GM21576 (cell line): ENCODE data around the gene SYNJ2.
"Not testable (repeated sequence)": the region's sequence is repeated elsewhere in the genome, so short reads cannot be mapped to it uniquely, and the experiment has no call there.

Experiments used
- ATAC-seq: cut with Tn5 transposase; IDR thresholded peaks from one replicate; pipeline ENCODE4 v1.9.1; 2021; ENCODE audit warnings: mild to moderate bottlenecking, moderate library complexity; ENCODE audit not compliant: unreplicated experiment

SYNJ2 gene

GRCh38 chr6:157981395-157982101 lies at the start of gene SYNJ2:
TSS of gene SYNJ2 (plus strand) at chr6:157981863. CDS start at chr6:157981962, 99 bp downstream.
- ATAC-seq, result peak; percentile 77

DNA sequence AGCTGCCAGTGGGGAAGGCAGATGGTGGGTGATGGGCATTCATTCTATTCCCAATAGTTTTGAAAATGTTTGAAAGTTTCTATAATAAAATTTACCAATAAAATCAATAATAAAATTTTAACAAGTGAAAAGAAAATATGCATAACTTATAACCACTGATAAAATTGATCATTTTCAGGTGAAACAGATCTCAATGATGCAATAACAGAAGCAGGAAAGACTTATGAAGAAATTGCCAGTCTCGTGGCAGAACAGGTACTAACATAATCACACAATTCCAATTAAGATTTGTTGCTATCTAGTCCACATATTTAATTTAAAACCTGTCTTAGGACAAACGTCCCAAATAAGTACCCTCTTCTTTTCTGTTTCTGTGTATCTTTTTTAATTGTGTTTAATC lies 45.9 kb upstream of the SYNJ2 start:
- no peak for ATAC-seq

- ATAC-seq, result no peak
Measured at GRCh38 chr6:157937318-157937717, 44.3 kb upstream of the SYNJ2 start.

DNA sequence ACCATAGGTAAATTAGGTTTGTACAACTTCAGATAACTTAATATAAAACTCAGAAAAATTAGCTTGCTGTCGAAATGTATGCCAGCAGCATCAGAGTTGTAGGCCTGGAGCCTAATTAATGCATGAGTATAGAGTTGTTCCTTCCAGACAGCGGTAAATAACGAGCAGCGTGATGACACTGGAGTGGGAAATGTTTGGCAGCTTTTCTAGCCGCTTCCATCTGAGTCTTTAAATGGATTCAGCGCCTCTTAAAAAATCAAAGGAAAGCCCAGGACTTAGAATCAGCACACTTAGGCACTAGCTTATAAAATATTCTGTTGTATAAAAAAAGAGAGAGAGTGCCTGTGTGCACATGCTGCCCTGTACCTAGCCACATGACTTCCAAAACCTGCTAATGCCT lies 43.7 kb upstream of the SYNJ2 start:
- ATAC-seq, result no peak

DNA sequence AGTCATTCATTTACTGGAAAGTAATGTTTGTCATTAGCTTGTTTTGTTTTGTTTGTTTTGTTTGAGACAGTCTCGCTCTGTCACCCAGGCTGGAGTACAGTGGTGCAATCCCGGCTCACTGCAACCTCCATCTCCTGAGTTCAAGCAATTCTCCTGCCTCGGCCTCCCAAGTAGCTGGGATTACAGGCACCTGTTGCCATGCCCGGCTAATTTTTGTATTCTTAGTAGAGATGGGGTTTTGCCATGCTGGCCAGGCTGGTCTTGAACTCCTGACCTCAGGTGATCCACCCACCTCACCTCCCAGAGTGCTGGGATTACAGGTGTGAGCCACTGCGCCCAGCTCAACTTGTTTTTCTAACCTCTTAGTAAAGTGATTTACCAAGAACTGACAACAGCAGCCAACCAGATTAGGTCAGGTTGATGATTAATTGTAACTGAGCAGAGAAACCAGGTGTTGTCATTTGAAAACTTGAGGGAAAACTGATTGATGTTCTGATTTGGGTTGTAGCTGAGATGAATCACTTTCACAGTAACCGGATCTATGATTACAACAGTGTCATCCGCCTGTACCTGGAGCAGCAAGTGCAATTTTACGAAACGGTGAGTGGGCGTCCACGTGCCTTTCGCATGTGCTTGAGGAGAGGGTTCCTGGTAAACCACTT lies 41.2 kb upstream of the SYNJ2 start:
- ATAC-seq, result not testable (repeated sequence)

DNA sequence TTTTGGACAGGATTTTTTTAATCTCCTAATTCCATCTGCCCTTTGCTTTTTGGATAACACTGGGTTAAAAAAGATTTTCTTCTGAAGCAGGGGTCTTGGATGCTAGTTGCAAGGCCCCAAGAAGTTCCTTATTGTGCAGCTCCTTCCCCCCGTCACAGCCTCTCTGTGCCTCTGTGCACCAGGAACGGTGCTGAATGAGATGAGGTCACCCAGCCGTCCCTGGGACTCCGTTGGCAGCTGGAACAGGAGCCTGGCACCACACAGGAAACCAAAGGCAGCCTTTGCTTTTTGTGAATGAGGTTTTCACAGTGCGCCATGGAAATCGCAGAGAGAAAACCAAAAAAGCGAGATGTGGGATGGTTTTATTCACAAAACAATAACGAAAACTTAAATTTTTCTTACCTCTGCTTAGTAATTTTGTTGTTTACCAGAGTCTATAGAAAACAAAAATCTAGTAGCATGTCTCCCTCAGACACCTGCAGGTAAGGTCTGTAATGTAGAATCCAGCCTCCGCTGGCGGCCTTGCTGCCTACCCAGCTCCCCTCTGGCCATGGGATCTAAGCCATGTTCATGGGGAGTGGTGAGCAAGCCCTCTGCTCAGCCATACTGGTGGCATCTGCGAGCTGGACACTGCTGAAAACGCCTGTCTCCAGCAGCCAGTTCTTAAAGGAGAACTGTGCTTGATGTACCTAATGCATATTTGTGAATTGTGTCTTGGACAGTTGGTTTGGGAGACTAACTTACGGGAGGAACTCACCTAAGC lies 40.4 kb upstream of the SYNJ2 start:
- no peak for ATAC-seq

- no peak for ATAC-seq
Measured at GRCh38 chr6:157942351-157942750, 39.3 kb upstream of the SYNJ2 start.

DNA sequence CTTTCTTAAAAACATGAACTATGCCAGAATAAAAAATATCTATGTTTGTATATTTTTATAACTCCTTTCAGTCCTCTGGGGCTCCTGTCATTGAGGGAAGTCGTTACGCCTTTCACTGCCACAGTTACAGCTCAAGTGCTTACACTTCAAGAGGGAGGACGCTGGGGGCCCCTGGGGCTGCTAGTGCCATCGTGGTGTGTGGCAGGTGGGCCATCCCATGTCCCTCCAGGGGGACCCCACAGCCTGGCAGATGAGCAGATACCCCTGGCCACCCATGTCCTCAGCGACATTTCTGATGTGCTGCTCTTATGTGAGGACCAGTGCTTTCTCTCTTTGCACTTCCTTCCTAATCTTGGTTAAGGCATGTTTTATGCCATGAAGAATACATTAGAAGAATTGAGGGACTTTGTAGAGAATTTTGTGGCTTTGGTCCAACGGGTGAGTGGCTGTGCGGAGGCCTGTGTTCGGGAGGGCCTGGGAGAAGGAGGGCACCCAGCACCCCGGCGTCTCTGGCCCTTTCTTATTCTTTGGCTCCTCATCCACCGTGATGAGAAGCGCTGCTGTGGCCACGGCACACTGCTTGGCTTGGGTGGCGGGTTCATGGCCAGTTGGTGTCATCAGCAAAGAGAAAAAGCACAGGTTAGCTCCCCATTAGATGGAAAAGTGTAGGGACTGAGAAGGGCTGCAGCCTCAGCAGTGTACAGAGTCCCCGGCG lies 38.3 kb upstream of the SYNJ2 start:
- no peak for ATAC-seq

GRCh38 chr6:157943964-157944283 lies 37.7 kb upstream of the SYNJ2 start:
- no peak for ATAC-seq

GRCh38 chr6:157944983-157945931 lies 36.4 kb upstream of the SYNJ2 start:
- no peak for ATAC-seq

DNA sequence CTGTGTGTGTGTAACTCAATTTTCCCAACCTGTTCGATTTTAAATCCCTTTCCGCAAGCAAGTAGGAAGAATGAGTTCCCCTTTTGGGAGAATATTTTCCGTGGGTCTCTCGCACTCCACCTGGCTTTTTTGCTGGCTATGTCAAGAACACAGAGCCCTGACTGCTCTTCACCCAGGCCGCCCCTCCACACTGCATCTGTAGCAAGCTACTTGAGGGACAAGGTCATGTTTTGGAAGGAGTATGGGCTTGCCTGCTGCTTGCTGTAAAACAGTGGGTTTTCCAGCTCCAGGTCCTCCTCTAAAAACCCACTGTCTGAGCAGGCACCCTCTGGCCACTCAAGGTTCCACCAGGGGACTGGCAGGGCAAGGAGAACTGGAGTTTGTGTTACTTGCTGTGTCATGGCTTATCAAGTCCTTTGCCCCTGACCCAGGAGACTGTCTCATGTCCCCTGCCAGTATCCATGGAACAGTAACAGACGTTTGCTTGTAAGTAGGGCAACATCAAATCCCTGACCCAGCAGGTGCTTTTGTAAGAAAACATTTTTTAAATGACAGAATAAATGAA lies 35.5 kb upstream of the SYNJ2 start:
- ATAC-seq, result no peak

DNA sequence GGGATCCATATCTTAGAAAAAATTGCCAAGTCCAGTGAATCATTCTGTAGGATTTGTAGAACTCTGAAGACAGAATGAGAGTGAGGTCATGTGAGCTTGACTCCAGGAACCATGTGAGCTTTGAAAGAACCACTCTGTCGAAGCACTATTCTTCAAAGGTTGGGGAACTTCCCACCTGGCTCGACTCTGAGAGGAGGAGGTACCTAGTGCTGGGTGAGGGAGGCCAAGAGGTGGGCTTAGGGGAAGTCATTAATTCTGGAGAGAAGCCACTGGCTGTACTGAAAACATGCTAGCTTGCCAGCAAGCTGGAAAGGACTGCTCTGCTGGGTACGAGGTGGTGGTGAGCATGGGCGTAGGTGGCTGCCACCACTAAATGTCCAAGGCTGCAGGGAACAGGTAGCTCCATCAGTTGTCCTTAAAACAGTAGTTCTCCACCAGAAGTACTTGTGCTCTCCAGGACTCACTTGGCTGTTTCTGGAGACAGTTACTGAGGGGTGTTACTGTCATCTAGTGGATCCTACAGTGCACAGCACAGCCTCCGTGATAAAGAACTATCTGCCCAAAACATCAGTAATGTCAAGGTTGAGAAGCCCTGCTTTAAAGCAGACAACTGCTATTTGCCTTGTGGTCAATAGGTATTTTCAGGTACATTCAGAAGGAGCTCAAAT lies 34.7 kb upstream of the SYNJ2 start:
- no peak for ATAC-seq

DNA sequence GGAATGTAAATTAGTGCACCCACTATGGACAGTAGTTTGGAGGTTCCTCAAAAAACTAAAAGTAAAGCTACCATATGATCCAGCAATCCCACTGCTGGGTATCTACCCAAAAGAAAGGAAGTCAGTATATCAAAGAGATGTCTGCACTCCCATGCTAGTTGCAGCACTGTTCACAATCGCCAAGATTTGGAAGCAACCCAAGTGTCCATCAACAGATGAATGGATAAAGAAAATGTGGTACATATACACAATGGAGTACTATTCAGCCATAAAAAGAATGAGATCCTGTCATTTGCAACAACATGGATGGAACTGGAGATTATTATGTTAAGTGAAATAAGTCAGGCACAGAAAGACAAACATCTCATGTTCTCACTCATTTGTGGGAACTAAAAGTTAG lies 30.8 kb upstream of the SYNJ2 start:
- not testable (repeated sequence) for ATAC-seq

- ATAC-seq, result no peak
Measured at GRCh38 chr6:157951828-157952227, 29.8 kb upstream of the SYNJ2 start.

DNA sequence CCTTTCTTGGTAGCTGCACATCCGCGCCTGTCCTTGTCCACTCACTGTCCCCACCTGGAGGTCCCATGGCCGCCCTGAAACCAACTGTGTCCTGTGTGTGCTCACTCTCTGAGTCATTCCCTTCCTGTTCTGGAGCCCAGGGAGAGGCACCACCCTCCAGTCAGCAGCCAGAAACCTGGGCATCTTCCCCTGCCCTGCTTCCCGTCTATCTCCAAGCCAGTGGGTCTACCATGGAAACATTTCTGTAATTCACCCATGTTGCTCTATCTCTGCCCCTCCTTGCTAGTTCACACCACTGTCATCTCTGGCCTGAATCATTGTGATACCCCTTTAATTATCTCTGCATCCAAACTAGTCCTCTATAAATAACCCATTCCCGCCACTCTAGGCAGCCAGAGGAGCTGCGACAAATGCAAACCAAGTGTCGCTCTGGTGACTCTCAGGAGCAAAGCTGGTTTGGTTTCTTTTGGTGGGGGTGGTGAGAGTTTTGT lies 28.8 kb upstream of the SYNJ2 start:
- no peak for ATAC-seq

DNA sequence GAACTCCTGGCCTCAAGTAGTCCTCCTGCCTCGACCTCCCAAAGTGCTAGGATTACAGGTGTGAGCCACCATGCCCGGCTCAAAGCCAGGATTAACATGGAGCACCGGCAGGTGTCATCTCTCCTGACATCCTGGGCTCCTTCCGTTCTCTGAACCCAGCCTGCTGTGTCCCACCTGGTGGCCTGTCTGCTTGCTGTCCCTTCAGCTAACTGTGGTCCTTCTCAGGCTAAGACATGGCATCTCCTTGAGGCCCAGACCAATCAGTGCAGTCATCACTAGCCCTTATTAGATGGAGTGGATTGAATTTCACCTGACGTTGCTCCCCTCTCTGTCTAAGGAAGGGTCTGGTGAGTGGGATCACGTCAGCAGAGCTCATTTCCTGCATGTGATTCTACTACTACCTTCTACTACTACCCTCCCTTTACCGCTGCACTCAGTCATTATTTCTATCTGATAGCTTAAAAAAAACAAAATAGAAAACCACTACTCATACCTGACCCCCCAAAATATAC lies 28.0 kb upstream of the SYNJ2 start:
- ATAC-seq, result no peak

GRCh38 chr6:157954150-157955117 lies 27.2 kb upstream of the SYNJ2 start:
- ATAC-seq, result no peak

- no peak for ATAC-seq
Measured at GRCh38 chr6:157955675-157956074, 26.0 kb upstream of the SYNJ2 start.
